Liver (tissue), 9 donors: Measurements from ENCODE around the gene RNF41. TPM values are rescaled to one million over a fixed set of nuclear protein-coding genes. Genes with fewer than 3 reads are reported as not detected.

Experiments
- DNase-seq: peaks from one replicate; pipeline ENCODE4 v3.0.0-alpha.2; 2017; ENCODE audit warnings: low spot score
- H3K27ac ChIP-seq, 2 donors: one replicate each; pipeline ENCODE4 v1.7.0; 2013; ENCODE audit warnings: inconsistent platforms in 2 of 2, low read length in 2 of 2, control low read depth in 1 of 2, low read depth in 1 of 2, mild to moderate bottlenecking in 1 of 2
- H3K27me3 ChIP-seq, 4 donors: one replicate each; pipeline versions ENCODE4 v1.6.1 to v1.7.0; 2013; ENCODE audit warnings: low read length in 3 of 4, inconsistent platforms in 1 of 4, mild to moderate bottlenecking in 1 of 4, moderate library complexity in 1 of 4; ENCODE audit not compliant: control insufficient read depth in 4 of 4, insufficient read depth in 4 of 4
- H3K36me3 ChIP-seq, 4 donors: one replicate each; pipeline versions ENCODE4 v1.6.1 to v1.7.0; 2013; ENCODE audit warnings: low read length in 3 of 4, mild to moderate bottlenecking in 3 of 4, low read depth in 1 of 4, moderate library complexity in 1 of 4; ENCODE audit not compliant: control insufficient read depth in 4 of 4, insufficient read depth in 3 of 4
- H3K4me1 ChIP-seq, 4 donors: one replicate each; pipeline versions ENCODE4 v1.6.1 to v1.7.0; 2013; ENCODE audit warnings: low read length in 3 of 4, mild to moderate bottlenecking in 3 of 4, moderate library complexity in 1 of 4; ENCODE audit not compliant: control insufficient read depth in 4 of 4, insufficient read depth in 4 of 4
- H3K4me3 ChIP-seq, 3 donors: one replicate each; pipeline versions ENCODE4 v1.6.1 to v1.7.0; 2013; ENCODE audit warnings: low read length in 3 of 3, control low read depth in 1 of 3, low read depth in 1 of 3, mild to moderate bottlenecking in 1 of 3
- H3K9ac ChIP-seq, 2 donors: one replicate each; pipeline ENCODE4 v1.7.0; 2013; ENCODE audit warnings: low read length in 2 of 2, mild to moderate bottlenecking in 2 of 2, moderate library complexity in 2 of 2, control low read depth in 1 of 2, low read depth in 1 of 2
- H3K9me3 ChIP-seq, 4 donors: one replicate each; pipeline versions ENCODE4 v1.6.1 to v1.7.0; 2013; ENCODE audit warnings: low read length in 3 of 4; ENCODE audit not compliant: control insufficient read depth in 4 of 4
- ATF3 ChIP-seq: IDR thresholded peaks from 2 replicates; pipeline ENCODE4 v1.6.1; 2016; ENCODE audit warnings: antibody characterized with exemption
- EGR1 ChIP-seq, 2 donors: IDR thresholded peaks; 2 replicates each; pipeline ENCODE4 v1.6.1; 2016 to 2018; ENCODE audit warnings: antibody characterized with exemption in 2 of 2, low read depth in 2 of 2
- FOXA1 ChIP-seq: IDR thresholded peaks from 2 replicates; pipeline ENCODE4 v1.6.1; 2016; ENCODE audit warnings: antibody characterized with exemption
- FOXA2 ChIP-seq: IDR thresholded peaks from 2 replicates; pipeline ENCODE4 v1.6.1; 2016; ENCODE audit warnings: antibody characterized with exemption
- GABPA ChIP-seq, 2 donors: IDR thresholded peaks in 1 of 2; conservative IDR thresholded peaks in 1 of 2; 2 replicates each; pipeline ENCODE4 v1.6.1; 2016; ENCODE audit warnings: antibody characterized with exemption in 2 of 2, mild to moderate bottlenecking in 1 of 2, moderate library complexity in 1 of 2
- HNF4A ChIP-seq, 2 donors: conservative IDR thresholded peaks; 2 replicates each; pipeline ENCODE4 v1.6.1; 2016; ENCODE audit warnings: antibody characterized with exemption in 2 of 2, mild to moderate bottlenecking in 2 of 2
- HNF4G ChIP-seq: IDR thresholded peaks from 2 replicates; pipeline ENCODE4 v1.6.1; 2016; ENCODE audit warnings: antibody characterized with exemption
- JUND ChIP-seq, 2 donors: IDR thresholded peaks; 2 replicates each; pipeline ENCODE4 v1.6.1; 2016; ENCODE audit warnings: antibody characterized with exemption in 2 of 2
- NR2F2 ChIP-seq: IDR thresholded peaks from 2 replicates; pipeline ENCODE4 v1.6.1; 2016; ENCODE audit warnings: antibody characterized with exemption
- RAD21 ChIP-seq, 2 donors: IDR thresholded peaks; 2 replicates each; pipeline ENCODE4 v1.6.1; 2016; ENCODE audit warnings: antibody characterized with exemption in 2 of 2, mild to moderate bottlenecking in 2 of 2
- REST ChIP-seq: IDR thresholded peaks from 2 replicates; pipeline ENCODE4 v1.6.1; 2016; ENCODE audit warnings: antibody characterized with exemption, mild to moderate bottlenecking
- RXRA ChIP-seq, 2 donors: IDR thresholded peaks; 2 replicates each; pipeline ENCODE4 v1.6.1; 2017 to 2018; ENCODE audit warnings: antibody characterized with exemption in 2 of 2, mild to moderate bottlenecking in 1 of 2
- SP1 ChIP-seq: IDR thresholded peaks from 2 replicates; pipeline ENCODE4 v1.6.1; 2018; ENCODE audit warnings: antibody characterized with exemption, mild to moderate bottlenecking
- TAF1 ChIP-seq: conservative IDR thresholded peaks from 2 replicates; pipeline ENCODE4 v1.6.1; 2016; ENCODE audit warnings: antibody characterized with exemption, mild to moderate bottlenecking
- YY1 ChIP-seq: IDR thresholded peaks from 2 replicates; pipeline ENCODE4 v1.6.1; 2016; ENCODE audit warnings: antibody characterized with exemption, mild to moderate bottlenecking
- ZBTB33 ChIP-seq: IDR thresholded peaks from 2 replicates; pipeline ENCODE4 v1.6.1; 2016; ENCODE audit warnings: antibody characterized with exemption
- WGBS: extraction: QIAGEN DNeasy Blood & Tissue Kit; methylation state at CpG from one replicate; pipeline ENCODE4 v1.1.7; 2013; 5-methylcytosine and 5-hydroxymethylcytosine counted together
- polyA plus RNA-seq, 2 donors: library from polyadenylated mRNA; stranded (reverse) in 1 of 2; unstranded in 1 of 2; fragments of 200-250 nt in 1 of 2; fragments of >200 nt in 1 of 2; fragmentation: Nextera tagmentation in 1 of 2; extraction: Ambion mirVana in 1 of 2; gene quantifications; one replicate each; pipeline versions ENCODE4 v1.2.1 to v1.2.3, GENCODE V29; 2013 to 2015
- total RNA-seq, 2 donors: library from RNA; depleted of rRNA; stranded (reverse); fragments of >200 nt; gene quantifications; one replicate each; pipeline ENCODE4 v1.2.3, GENCODE V29; 2014
- TF ChIP-seq, protein P1 (sequence below): IDR thresholded peaks from 2 replicates; pipeline ENCODE4 v1.6.1; 2016; ENCODE audit warnings: antibody characterized with exemption
- TF ChIP-seq, protein P2 (sequence below): fragments of 150-350 bp; IDR thresholded peaks from 2 replicates; pipeline ENCODE4 v1.5.1; 2017; ENCODE audit warnings: improper control_type of control experiment, low read depth, low read length; ENCODE audit not compliant: missing input control
- donor health status: healthy.
- donor health status: healthy.
- donor health status: healthy.
- donor health status: healthy.
- donor health status: healthy.

The RNF41 gene
- total and polyA plus RNA-seq, 4 donors: 7.6 to 31.8 (median 16.8) TPM

- Histone ChIP-seq H3K9me3 (no peaks in the 10 kb centered on the region), H3K27me3 (no peaks in the 10 kb centered on the region), H3K9ac (no peak overlapping the region), H3K36me3 (peaks cover 2 to 6% (median 4%) of the 10 kb centered on the region in 4 donors), H3K27ac (peak overlapping the region in 1 of 2 donors; percentile 6), H3K4me1 (peaks cover 9 to 54% (median 43%) of the 10 kb centered on the region in 4 donors), H3K4me3 (no peak overlapping the region)
- WGBS: 61% methylated on average over 11 of the region's 11 CpGs
- DNase-seq: no peak
- TF ChIP-seq, protein P1, sequence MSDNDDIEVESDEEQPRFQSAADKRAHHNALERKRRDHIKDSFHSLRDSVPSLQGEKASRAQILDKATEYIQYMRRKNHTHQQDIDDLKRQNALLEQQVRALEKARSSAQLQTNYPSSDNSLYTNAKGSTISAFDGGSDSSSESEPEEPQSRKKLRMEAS: no peak
- TF ChIP-seq RAD21 (IDR thresholded peaks at IDR 0.05) (no peak), HNF4G (peak; percentile 58), RXRA (IDR thresholded peaks at IDR 0.05) (peak; percentile 72 to 74), YY1 (no peak), ZBTB33 (no peak), TAF1 (no peak), HNF4A (conservative IDR thresholded peaks at IDR 0.05) (peak; percentile 81 to 87), ATF3 (no peak), NR2F2 (no peak), JUND (IDR thresholded peaks at IDR 0.05) (no peak), FOXA1 (no peak), REST (no peak), EGR1 (IDR thresholded peaks at IDR 0.05; ENCODE audit: low read depth in 2 of 2) (no peak), SP1 (peak; percentile 76), FOXA2 (no peak), GABPA (IDR thresholded peaks at IDR 0.05 in 1 of 2, conservative IDR thresholded peaks at IDR 0.05 in 1 of 2) (no peak)
- TF ChIP-seq, protein P2, sequence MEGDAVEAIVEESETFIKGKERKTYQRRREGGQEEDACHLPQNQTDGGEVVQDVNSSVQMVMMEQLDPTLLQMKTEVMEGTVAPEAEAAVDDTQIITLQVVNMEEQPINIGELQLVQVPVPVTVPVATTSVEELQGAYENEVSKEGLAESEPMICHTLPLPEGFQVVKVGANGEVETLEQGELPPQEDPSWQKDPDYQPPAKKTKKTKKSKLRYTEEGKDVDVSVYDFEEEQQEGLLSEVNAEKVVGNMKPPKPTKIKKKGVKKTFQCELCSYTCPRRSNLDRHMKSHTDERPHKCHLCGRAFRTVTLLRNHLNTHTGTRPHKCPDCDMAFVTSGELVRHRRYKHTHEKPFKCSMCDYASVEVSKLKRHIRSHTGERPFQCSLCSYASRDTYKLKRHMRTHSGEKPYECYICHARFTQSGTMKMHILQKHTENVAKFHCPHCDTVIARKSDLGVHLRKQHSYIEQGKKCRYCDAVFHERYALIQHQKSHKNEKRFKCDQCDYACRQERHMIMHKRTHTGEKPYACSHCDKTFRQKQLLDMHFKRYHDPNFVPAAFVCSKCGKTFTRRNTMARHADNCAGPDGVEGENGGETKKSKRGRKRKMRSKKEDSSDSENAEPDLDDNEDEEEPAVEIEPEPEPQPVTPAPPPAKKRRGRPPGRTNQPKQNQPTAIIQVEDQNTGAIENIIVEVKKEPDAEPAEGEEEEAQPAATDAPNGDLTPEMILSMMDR: no peak
These were observed 66.4 kb downstream of the RNF41 start for GRCh38 chr12:56155256-56155845.
